Activated naive CD8-positive, alpha-beta T cell treated with anti-CD3 and anti-CD28 coated beads, Interleukin-2, amount 10 ng/mL, durations not matched to agents 7 days and 5 days (primary cell): Measurements from ENCODE around the gene UBP1. TPM values are rescaled to one million over a fixed set of nuclear protein-coding genes. Genes with fewer than 3 reads are reported as not detected.
A peak's percentile ranks its signal among the peaks of the same experiment; 100 is the strongest.
"Not testable (repeated sequence)": the region's sequence is repeated elsewhere in the genome, so short reads cannot be mapped to it uniquely, and the experiment has no call there.

ENCODE experiments used
- ATAC-seq: fragments of 150-1000 bp; cut with Tn5 transposase; one replicate; pipeline ENCODE4 v1.10.0; 2021; ENCODE audit warnings: low read depth, moderate library complexity
- POLR2A ChIA-PET: fragments of 350-600 bp; sonication (Branson Sonifier 250); formaldehyde crosslinking; loops from one replicate; lab custom pipeline; 2021; ENCODE audit warnings: antibody characterized with exemption; lab: Charles Lee
- DNase-seq: peaks from one replicate; pipeline ENCODE4 v3.0.0; 2021
- H3K27ac Mint-ChIP-seq: one replicate; pipeline ENCODE4 v1.8.0; 2022; ENCODE audit warnings: mild to moderate bottlenecking, mixed read lengths
- H3K27me3 Mint-ChIP-seq: one replicate; pipeline ENCODE4 v1.8.0; 2022; ENCODE audit warnings: mild to moderate bottlenecking, moderate library complexity, mixed read lengths
- H3K36me3 Mint-ChIP-seq: one replicate; pipeline ENCODE4 v1.8.0; 2021; ENCODE audit warnings: mild to moderate bottlenecking, mixed read lengths
- H3K4me1 Mint-ChIP-seq: one replicate; pipeline ENCODE4 v1.8.0; 2021; ENCODE audit warnings: mixed read lengths
- H3K4me3 Mint-ChIP-seq: one replicate; pipeline ENCODE4 v1.8.0; 2022; ENCODE audit warnings: mild to moderate bottlenecking, moderate library complexity, mixed read lengths
- H3K9me3 Mint-ChIP-seq: one replicate; pipeline ENCODE4 v1.8.0; 2021; ENCODE audit warnings: mixed read lengths
- total RNA-seq, 2 experiments: library from RNA; stranded (reverse); gene quantifications; one replicate each; pipeline ENCODE4 v1.2.3, GENCODE V29; 2021

Gene UBP1
- total RNA-seq, 2 experiments from 2014 or later = 66.8 to 73.9 TPM

GRCh38 chr3:33447958-33448357, 7.8 kb upstream of the UBP1 start:
- Mint-ChIP-seq H3K4me1 (peaks cover 13% of the 10 kb centered on the region), H3K27me3 (no peaks in the 10 kb centered on the region), H3K36me3 (peaks cover 3% of the 10 kb centered on the region), H3K4me3 (no peak overlapping the region), H3K9me3 (peaks cover 4% of the 10 kb centered on the region), H3K27ac (no peak overlapping the region)
- POLR2A ChIA-PET = no interaction called here
- ATAC-seq = no peak
- DNase-seq = no peak

DNA sequence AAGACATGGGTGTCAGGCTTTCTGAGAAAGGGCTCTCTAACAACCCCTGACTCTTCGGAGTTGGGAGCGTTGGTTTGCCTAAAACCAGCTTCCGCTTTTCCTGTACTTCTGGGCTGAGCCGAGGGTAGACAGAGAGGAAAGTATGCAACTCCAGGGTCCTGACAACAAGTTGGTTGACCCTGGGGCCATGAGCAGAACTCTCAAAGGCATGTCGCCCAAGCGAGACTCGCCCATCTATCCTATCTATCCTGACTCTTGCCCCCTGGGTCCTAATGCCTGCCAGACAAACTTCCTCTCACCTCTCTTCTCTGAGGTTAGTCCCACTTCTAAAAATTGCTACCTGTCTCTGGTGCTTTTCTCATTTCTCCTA, 7.0 kb upstream of the UBP1 start:
- ATAC-seq, POLR2A ChIA-PET, H3K27me3 Mint-ChIP-seq, H3K36me3 Mint-ChIP-seq, DNase-seq, H3K9me3 Mint-ChIP-seq: not testable (repeated sequence)
- peaks cover 13% of the 10 kb centered on the region for H3K4me1 Mint-ChIP-seq
- H3K27ac Mint-ChIP-seq = peak overlapping the region; percentile 34
- peak overlapping the region; percentile 79 for H3K4me3 Mint-ChIP-seq

DNA sequence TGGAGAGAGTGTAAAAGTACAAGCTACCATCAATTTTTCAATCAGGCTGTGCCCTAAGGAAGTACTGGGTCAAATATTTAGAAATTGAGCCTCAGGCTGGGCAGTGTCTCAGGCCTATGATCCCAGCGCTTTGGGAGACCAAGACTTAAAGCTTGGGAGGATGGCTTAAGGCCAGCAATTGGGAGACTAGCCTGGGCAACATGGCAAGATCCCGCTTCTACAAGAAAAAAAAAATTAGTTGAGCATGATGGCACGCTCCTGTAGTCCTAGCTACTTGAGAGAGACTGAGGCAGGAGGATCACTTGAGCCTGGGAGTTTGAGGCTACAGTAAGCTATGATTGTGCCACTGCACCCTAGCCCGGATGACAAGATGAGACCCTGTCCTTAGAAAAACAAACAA, 2.0 kb upstream of the UBP1 start:
- peak overlapping the region; percentile 100 for H3K27ac Mint-ChIP-seq
- peaks cover 2% of the 10 kb centered on the region for H3K36me3 Mint-ChIP-seq
- H3K4me3 Mint-ChIP-seq = peak overlapping the region; percentile 100
- no peaks in the 10 kb centered on the region for H3K9me3 Mint-ChIP-seq
- DNase-seq = no peak
- POLR2A ChIA-PET = interaction anchor here (1.6 to 3.0 kb wide), 2 partner anchors 20 to 356 kb away, joined by 3 to 20 read pairs; partner anchors contain the start of gene PDCD6IP
- no peaks in the 10 kb centered on the region for H3K27me3 Mint-ChIP-seq
- ATAC-seq = no peak
- H3K4me1 Mint-ChIP-seq = peaks cover 36% of the 10 kb centered on the region

DNA sequence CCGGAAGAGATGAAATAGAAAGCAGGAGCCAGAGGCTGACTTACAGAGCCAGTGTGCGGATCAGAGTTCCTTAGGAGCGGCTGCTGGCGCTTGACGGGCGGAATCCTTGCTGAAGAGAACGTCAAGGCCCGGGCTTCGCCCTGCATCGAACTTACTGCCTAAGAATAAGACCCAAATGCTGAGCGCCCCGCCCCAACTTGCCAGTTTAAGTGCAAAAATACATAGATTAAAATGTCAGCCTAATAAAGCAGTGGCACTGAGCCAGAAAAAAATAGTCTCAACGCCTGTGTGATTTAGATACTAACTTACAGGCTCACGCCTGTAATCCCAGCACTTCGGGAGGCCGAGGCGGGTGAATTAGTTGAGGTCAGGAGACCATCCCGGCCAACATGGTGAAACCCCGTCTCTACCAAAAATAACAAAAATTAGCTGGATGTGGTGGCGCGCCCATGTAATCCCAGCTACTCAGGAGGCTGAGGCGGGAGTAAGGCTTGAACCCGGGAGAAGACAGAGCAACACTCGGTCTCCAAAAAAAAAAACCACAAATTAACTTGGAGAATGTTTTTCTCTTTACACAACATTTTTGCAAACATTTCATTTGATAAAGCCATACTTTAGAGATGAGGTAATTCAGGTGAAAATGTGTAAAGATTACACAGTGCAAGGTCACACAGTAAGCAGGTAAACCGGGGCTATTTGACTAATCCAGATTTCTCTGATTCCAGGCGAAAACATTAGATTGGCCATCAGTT, 1.2 kb upstream of the UBP1 start:
- H3K27me3 Mint-ChIP-seq = no peaks in the 10 kb centered on the region
- no peak for DNase-seq
- ATAC-seq = peak; percentile 4
- H3K4me3 Mint-ChIP-seq = peak overlapping the region; percentile 100
- POLR2A ChIA-PET = interaction anchor here (0.6 to 3.0 kb wide), 11 partner anchors 11 to 357 kb away, joined by 3 to 20 read pairs (median 3); partner anchors contain the start of gene PDCD6IP
- H3K9me3 Mint-ChIP-seq = no peaks in the 10 kb centered on the region
- peaks cover 2% of the 10 kb centered on the region for H3K36me3 Mint-ChIP-seq
- peak overlapping the region; percentile 100 for H3K27ac Mint-ChIP-seq
- H3K4me1 Mint-ChIP-seq = peaks cover 36% of the 10 kb centered on the region

DNA sequence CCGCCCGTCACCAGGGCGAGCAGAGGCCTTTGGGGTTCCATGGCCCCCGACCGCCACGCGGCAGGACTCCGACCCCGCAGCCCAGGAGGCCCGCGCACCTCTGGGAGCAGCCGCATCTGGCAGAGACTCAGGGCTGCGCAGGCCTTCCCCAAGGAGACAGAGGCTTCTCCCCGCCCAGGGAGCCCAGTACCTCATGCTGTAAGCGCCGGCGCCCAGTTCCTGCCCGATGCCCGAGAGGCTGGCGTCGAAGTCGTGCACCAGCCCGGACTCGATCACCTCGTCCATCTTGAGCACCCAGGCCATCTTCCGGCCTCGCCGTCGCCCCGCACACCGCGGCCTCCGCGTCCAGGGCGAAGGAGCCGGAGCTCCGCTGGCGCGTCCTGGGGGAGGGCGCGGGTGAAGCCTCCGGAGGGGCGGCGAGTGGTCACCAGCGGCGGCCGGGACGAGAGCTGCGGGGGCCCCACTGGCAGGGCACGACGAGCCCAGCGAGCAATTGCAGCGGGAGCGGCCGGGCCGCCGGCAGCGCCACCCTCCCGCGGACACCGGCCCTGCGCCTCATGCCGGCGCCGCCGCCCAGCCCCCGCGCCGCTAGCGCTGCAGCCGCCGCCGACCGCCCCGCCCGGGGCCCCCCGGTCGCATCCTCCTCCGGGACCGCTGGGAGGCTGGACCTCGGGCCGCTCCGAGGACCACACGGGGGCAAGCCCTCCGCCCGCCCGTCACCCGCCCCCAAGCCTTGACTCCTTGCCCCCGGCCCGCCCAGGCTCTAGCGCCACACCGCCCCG, 468 bp downstream of the UBP1 start:
- H3K27me3 Mint-ChIP-seq = no peaks in the 10 kb centered on the region
- POLR2A ChIA-PET = interaction anchor here (0.6 to 3.0 kb wide), 5 partner anchors 12 to 1907 kb away, joined by 3 to 20 read pairs (median 3); partner anchors contain the start of genes PDCD6IP and STT3B
- peaks cover 38% of the 10 kb centered on the region for H3K4me1 Mint-ChIP-seq
- ATAC-seq (peak; percentile 0), DNase-seq (peak; percentile 73)
- H3K27ac Mint-ChIP-seq = peak overlapping the region; percentile 100
- peaks cover 3% of the 10 kb centered on the region for H3K36me3 Mint-ChIP-seq
- H3K4me3 Mint-ChIP-seq = peak overlapping the region; percentile 100
- H3K9me3 Mint-ChIP-seq = no peaks in the 10 kb centered on the region

- H3K36me3 Mint-ChIP-seq = peaks cover 3% of the 10 kb centered on the region
- H3K4me3 Mint-ChIP-seq = peak overlapping the region; percentile 97
- peaks cover 38% of the 10 kb centered on the region for H3K4me1 Mint-ChIP-seq
- peak overlapping the region; percentile 93 for H3K27ac Mint-ChIP-seq
- H3K9me3 Mint-ChIP-seq = no peaks in the 10 kb centered on the region
- POLR2A ChIA-PET = interaction anchor here (1.1 to 1.5 kb wide), 2 partner anchors 19 to 359 kb away, joined by 5 to 6 read pairs; partner anchors contain the start of gene PDCD6IP
- no peak for ATAC-seq
- no peaks in the 10 kb centered on the region for H3K27me3 Mint-ChIP-seq
- DNase-seq = no peak
Observed at GRCh38 chr3:33438881-33439545, 1.2 kb downstream of the UBP1 start.

- Mint-ChIP-seq H3K27me3 (no peaks in the 10 kb centered on the region), H3K9me3 (no peaks in the 10 kb centered on the region), H3K4me3 (peak overlapping the region; percentile 97), H3K36me3 (peaks cover 3% of the 10 kb centered on the region), H3K4me1 (peaks cover 41% of the 10 kb centered on the region), H3K27ac (peak overlapping the region; percentile 93)
- POLR2A ChIA-PET = interaction anchor here (1.1 to 1.5 kb wide), 2 partner anchors 19 to 360 kb away, joined by 5 to 6 read pairs; partner anchors contain the start of gene PDCD6IP
- ATAC-seq (no peak), DNase-seq (no peak)
Observed at GRCh38 chr3:33438284-33438668, 1.9 kb downstream of the UBP1 start.

GRCh38 chr3:33437556-33438283, 2.5 kb downstream of the UBP1 start:
- POLR2A ChIA-PET = interaction anchor here (0.8 to 1.5 kb wide), 2 partner anchors 18 to 408 kb away, joined by 4 to 5 read pairs; no protein-coding TSS in a partner anchor
- Mint-ChIP-seq H3K27me3 (no peaks in the 10 kb centered on the region), H3K4me3 (peak overlapping the region; percentile 97), H3K36me3 (peaks cover 3% of the 10 kb centered on the region), H3K4me1 (peaks cover 41% of the 10 kb centered on the region), H3K27ac (peak overlapping the region; percentile 93), H3K9me3 (no peaks in the 10 kb centered on the region)
- ATAC-seq = no peak
- DNase-seq = no peak

- Mint-ChIP-seq H3K27ac (no peak overlapping the region), H3K27me3 (no peaks in the 10 kb centered on the region), H3K4me3 (no peak overlapping the region), H3K4me1 (peaks cover 45% of the 10 kb centered on the region), H3K9me3 (no peaks in the 10 kb centered on the region), H3K36me3 (peaks cover 4% of the 10 kb centered on the region)
- no peak for DNase-seq
- no peak for ATAC-seq
- POLR2A ChIA-PET = interaction anchor here (0.7 kb wide), 1 partner anchor 70 kb away, joined by 5 read pairs; no protein-coding TSS in a partner anchor
Observed at GRCh38 chr3:33433843-33434242, 6.4 kb downstream of the UBP1 start.

GRCh38 chr3:33430571-33430970, 9.6 kb downstream of the UBP1 start:
- H3K36me3 Mint-ChIP-seq = peaks cover 2% of the 10 kb centered on the region
- H3K4me1 Mint-ChIP-seq = peaks cover 38% of the 10 kb centered on the region
- POLR2A ChIA-PET = no interaction called here
- DNase-seq (no peak), ATAC-seq (no peak)
- no peak overlapping the region for H3K4me3 Mint-ChIP-seq
- no peaks in the 10 kb centered on the region for H3K27me3 Mint-ChIP-seq
- no peaks in the 10 kb centered on the region for H3K9me3 Mint-ChIP-seq
- no peak overlapping the region for H3K27ac Mint-ChIP-seq

GRCh38 chr3:33430061-33430460, 10.1 kb downstream of the UBP1 start:
- Mint-ChIP-seq H3K36me3 (peaks cover 2% of the 10 kb centered on the region), H3K4me1 (peaks cover 36% of the 10 kb centered on the region), H3K27ac (no peak overlapping the region), H3K4me3 (no peak overlapping the region), H3K27me3 (no peaks in the 10 kb centered on the region), H3K9me3 (no peaks in the 10 kb centered on the region)
- ATAC-seq = no peak
- no peak for DNase-seq
- POLR2A ChIA-PET = interaction anchor here (0.7 kb wide), 1 partner anchor 11 kb away, joined by 3 read pairs; no protein-coding TSS in a partner anchor

GRCh38 chr3:33429306-33429705, 10.9 kb downstream of the UBP1 start:
- ATAC-seq, H3K36me3 Mint-ChIP-seq, H3K27me3 Mint-ChIP-seq, H3K27ac Mint-ChIP-seq, H3K4me3 Mint-ChIP-seq, DNase-seq, POLR2A ChIA-PET, H3K9me3 Mint-ChIP-seq: not testable (repeated sequence)
- peaks cover 36% of the 10 kb centered on the region for H3K4me1 Mint-ChIP-seq
